GM12801 (cell line): ENCODE measurements around the gene SPTSSB.

ENCODE experiments used
- TF ChIP-seq, protein P1 (sequence below): IDR thresholded peaks from one replicate; pipeline ENCODE4 v1.5.1; 2011; ENCODE audit warnings: control low read depth; ENCODE audit not compliant: insufficient read length; ENCODE audit errors: extremely low read depth

Gene SPTSSB, protein sequence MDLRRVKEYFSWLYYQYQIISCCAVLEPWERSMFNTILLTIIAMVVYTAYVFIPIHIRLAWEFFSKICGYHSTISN

DNA sequence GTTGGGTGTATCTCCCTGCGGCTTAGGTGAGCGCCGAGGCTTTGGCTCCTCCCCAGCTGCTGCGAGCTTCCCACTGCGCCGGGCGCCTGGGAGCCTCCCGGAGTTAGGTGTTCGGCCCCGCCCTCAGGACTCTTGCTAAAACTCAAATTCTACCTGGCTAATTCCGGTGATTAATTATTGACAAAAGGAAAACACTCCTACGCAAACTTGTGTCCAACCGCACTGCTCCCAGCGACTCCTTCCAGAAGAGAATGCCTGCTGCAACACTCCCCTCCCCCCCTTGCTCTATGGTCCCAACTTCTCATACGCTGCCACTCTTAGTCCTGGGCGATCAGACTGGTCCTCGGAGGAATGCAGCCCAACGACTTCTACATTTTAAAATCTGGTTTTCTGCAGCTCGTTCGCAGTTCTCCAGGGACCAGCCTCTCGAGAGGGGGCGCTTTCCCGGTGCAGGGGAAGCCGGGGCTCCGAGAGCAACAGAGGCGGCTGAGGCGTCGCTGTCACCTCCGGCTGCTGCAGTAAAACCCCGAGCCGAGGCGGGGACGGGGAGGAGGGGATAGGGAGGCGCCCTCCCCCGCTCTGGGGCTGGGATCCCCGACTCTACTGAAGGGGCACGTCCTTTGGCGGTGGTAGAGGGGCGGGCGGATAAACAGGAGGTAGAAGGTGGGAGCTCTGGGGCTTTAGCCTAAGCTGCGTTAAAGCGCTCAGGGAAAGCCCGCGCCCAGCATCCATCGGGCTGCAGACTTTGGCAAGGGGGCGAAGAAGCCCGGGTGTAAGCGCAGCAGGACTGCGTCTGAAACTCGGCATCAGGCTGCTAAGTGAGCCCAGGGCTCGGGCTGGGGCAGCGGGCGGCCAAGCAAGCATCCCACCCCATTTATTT is at the start of gene SPTSSB:
Gene SPTSSB (minus strand): TSS at position 77 of the 880 bp plus-strand sequence. CDS start 25,194 bp downstream, outside the sequence.
- TF ChIP-seq, protein P1, sequence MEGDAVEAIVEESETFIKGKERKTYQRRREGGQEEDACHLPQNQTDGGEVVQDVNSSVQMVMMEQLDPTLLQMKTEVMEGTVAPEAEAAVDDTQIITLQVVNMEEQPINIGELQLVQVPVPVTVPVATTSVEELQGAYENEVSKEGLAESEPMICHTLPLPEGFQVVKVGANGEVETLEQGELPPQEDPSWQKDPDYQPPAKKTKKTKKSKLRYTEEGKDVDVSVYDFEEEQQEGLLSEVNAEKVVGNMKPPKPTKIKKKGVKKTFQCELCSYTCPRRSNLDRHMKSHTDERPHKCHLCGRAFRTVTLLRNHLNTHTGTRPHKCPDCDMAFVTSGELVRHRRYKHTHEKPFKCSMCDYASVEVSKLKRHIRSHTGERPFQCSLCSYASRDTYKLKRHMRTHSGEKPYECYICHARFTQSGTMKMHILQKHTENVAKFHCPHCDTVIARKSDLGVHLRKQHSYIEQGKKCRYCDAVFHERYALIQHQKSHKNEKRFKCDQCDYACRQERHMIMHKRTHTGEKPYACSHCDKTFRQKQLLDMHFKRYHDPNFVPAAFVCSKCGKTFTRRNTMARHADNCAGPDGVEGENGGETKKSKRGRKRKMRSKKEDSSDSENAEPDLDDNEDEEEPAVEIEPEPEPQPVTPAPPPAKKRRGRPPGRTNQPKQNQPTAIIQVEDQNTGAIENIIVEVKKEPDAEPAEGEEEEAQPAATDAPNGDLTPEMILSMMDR, result no peak

DNA sequence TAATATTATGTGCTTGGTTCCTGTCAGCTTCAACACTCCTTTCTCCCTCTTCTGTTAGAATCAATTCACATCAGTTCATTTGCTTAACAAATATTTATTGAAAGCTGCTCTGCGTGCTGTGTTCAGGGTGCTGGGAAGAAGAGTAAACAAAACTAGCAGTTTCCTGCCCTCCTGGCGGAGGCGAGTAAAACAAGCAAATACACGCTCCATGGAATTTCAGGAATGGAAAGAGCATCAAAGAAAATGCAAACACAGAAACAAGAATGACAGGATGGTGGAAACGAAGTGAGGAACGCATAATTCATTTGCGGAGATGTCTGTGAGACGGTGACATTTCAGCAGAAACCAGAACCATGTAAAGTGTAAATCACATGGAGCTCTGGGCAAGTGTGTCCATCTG is 49.4 kb upstream of the SPTSSB start:
- TF ChIP-seq, protein P1, result no peak

DNA sequence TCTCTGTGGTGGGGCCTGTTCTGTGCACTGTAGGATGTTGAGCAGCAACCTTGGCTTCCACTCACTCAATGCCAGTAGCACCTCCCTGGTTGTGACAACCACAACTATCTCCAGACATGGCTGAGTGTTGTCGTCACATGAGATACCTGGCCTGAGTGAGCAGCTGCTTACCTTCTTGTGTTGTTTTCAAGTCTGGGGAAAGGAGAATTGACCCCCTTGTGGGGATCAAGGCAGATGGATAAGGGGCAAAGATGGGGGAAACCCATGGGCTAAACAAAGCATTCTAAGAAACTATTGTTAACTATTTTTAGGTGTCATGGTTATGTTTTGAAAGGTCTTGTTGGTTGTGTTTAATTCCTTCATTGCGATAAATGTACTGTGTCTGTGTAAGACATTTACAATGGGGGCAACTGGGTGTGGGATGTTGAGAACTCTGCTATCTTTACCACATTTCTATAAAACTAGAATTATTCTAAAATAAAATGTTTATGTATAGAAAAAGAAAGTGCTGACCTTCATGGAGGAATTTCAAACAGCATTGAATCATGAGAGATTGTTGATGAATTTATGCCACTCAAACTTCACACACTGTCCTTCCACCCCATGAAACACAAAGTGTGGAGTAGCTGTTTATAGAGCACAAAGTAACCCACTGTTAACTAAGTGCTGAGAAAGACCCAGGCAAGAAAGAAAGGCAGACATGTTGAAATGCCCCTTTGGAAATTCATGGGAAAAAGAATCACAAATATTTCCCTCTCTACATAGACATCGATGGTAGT is 48.4 kb upstream of the SPTSSB start:
- TF ChIP-seq, protein P1, result no peak

DNA sequence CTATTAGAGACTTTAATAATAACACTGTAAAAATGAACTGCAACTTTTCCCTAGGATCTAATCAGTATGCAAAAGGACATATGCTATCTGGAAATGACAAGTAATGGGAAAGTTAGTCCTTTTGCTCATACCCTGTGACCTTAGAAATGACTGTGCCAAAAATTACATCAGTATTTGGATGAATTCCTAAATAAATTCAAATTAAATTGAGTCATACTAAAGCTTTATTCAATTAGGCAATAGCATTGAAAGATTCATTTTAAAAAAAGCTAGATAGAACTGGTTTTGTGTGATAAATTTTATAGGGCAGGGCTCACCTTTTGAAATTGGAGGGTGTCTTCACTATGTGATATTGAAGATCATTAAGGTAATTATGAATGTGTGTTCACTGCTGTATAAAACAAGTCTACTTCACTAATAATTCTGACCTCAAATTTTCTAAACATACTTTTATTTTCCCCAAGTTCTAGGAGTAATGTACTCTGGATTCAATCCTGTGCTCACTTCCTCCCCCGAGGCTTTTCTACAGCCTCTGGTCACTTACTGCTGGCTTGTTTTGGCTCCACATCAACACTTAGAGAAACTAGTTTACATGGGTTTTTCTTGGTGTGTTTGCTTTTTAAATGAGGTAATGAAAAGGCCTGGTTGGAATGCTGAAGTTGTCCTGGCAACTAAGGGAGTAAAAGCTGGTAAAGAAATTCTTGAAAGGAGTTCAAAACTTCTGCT is 44.4 kb upstream of the SPTSSB start:
- TF ChIP-seq, protein P1, result no peak

DNA sequence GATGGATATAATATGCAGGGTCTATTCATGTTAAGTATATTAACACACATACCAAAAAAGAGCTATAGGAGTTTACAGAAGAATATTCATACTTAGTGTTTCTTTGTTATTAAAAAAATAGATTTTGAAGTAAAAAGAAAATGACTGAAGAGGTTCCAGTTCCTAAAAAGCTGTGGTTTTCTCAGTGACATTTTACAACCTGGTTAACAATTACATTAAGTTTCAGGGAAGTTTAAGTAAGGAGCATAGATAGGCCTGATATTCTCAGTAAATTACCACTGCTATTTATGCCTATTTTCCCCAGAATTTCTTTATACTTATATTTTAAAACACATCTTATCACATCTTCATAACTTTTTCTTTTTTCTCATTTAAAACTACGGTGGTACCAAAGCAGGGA is 43.6 kb upstream of the SPTSSB start:
- TF ChIP-seq, protein P1, result no peak

DNA sequence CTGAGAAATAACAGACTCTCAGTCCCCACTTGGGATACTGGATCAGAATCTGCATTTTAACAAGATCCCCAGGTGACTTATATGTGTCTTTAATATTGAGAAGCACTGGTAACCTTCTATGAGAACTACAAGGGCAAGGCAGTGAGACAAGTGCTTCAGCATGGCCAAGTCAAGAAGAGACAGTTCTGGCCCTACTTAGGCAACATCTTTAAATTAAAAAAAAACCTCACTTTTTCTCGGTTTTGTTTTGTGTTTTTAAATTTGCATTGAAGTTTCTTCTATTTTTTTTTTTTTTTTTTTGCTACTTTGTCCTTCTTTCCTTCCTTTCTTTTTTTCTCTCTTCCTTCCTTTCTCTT is 42.5 kb upstream of the SPTSSB start:
- TF ChIP-seq, protein P1, result no peak

DNA sequence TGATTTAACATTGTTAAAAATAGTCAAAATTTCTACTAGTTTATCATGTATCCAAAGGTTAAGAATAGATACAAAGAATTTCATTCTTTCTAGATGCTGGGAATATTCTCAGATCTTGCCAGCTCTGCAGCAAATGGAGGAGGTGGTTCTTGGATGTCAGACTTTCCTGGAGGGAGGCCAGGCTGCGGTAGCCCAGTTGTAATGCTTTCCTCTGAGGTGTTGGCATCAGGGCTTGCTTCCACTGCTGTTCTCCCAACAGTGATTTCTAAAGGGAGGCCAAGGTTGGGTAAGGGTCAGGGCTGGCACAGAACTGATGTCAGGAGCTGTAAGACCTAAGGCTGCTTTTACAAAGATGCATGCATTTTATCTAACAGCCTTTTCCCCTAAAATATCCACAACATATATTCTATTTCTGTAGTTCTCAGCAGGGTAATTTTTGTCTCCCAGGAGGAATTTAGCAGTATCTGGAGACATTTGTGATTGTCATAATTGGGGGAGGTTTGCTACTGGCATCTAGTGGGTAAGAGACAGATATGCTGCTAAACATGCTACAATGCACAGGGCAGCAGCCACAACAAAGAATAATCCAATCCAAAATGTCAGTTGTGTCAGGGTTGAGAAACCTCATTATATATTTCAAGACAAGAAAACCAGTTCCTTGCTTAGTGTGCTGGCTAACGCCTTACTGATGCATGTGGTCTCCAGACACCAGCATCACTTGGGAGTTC is 42.0 kb upstream of the SPTSSB start:
- TF ChIP-seq, protein P1, result no peak
